GM10847 (cell line): ENCODE results near the gene SOX13.

Experiments used
- POLR2A ChIP-seq: IDR thresholded peaks from 2 replicates; pipeline ENCODE4 v1.6.1; 2011; ENCODE audit not compliant: insufficient read length; ENCODE audit errors: extremely low read depth

Gene SOX13

GRCh38 chr1:204146965-204147364 lies 74.0 kb downstream of the SOX13 start:
- TF ChIP-seq POLR2A = no peak

GRCh38 chr1:204147406-204148383 lies 74.8 kb downstream of the SOX13 start:
- TF ChIP-seq POLR2A = no peak

GRCh38 chr1:204149107-204149506 lies 76.2 kb downstream of the SOX13 start:
- no peak for TF ChIP-seq POLR2A

- TF ChIP-seq POLR2A = no peak
Measured at GRCh38 chr1:204149635-204150565, 77.0 kb downstream of the SOX13 start.

GRCh38 chr1:204150702-204151551 lies 78.0 kb downstream of the SOX13 start:
- TF ChIP-seq POLR2A = no peak

- no peak for TF ChIP-seq POLR2A
Measured at GRCh38 chr1:204151552-204152309, 78.8 kb downstream of the SOX13 start, which contains the start of gene ETNK2. ETNK2 (minus strand) TSS chr1:204152044; CDS start chr1:204151852, 192 bp downstream.

- TF ChIP-seq POLR2A = no peak
Measured at GRCh38 chr1:204152310-204153044, 79.6 kb downstream of the SOX13 start.

- TF ChIP-seq POLR2A = no peak
Measured at GRCh38 chr1:204153667-204154066, 80.8 kb downstream of the SOX13 start.

GRCh38 chr1:204154568-204155255 lies 81.8 kb downstream of the SOX13 start:
- no peak for TF ChIP-seq POLR2A

- TF ChIP-seq POLR2A = no peak
Measured at GRCh38 chr1:204155881-204156280, 83.0 kb downstream of the SOX13 start.

- TF ChIP-seq POLR2A = no peak
Measured at GRCh38 chr1:204157962-204158361, 85.0 kb downstream of the SOX13 start.

GRCh38 chr1:204161609-204162493 lies 88.9 kb downstream of the SOX13 start:
- no peak for TF ChIP-seq POLR2A
